HG03135 (cell line): ENCODE measurements around the gene DTNBP1.

Source experiments
- ATAC-seq: cut with Tn5 transposase; IDR thresholded peaks from one replicate; pipeline ENCODE4 v1.9.1; 2021; ENCODE audit warnings: mild to moderate bottlenecking, moderate library complexity; ENCODE audit not compliant: unreplicated experiment

DTNBP1 gene

GRCh38 chr6:15504581-15505350 is 158.1 kb downstream of the DTNBP1 start:
- ATAC-seq = no peak

DNA sequence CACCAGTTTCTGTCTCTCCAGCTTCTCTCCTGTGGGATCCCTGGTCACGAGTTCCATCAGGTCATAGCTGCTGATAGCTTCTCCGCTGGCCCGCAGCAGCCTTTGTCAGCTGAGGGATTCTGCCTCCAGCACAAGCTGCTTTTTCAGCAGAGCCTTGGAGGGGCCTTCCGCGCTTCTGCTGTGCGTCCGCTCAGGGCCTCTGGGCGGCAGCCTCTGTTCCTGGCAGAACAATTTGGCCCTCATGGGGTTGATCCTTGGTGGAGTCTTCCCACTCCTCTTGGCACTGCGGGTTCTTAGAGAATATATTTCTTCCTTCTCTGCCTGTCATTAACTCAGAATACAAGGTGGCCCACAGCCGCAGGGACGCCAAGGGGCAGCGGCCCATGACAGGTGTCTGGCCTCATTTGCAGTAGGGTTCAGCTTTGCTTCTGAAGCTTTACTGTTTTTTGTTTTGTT is 158.8 kb downstream of the DTNBP1 start:
- ATAC-seq = no peak

GRCh38 chr6:15503346-15503680 is 159.5 kb downstream of the DTNBP1 start:
- ATAC-seq = no peak

DNA sequence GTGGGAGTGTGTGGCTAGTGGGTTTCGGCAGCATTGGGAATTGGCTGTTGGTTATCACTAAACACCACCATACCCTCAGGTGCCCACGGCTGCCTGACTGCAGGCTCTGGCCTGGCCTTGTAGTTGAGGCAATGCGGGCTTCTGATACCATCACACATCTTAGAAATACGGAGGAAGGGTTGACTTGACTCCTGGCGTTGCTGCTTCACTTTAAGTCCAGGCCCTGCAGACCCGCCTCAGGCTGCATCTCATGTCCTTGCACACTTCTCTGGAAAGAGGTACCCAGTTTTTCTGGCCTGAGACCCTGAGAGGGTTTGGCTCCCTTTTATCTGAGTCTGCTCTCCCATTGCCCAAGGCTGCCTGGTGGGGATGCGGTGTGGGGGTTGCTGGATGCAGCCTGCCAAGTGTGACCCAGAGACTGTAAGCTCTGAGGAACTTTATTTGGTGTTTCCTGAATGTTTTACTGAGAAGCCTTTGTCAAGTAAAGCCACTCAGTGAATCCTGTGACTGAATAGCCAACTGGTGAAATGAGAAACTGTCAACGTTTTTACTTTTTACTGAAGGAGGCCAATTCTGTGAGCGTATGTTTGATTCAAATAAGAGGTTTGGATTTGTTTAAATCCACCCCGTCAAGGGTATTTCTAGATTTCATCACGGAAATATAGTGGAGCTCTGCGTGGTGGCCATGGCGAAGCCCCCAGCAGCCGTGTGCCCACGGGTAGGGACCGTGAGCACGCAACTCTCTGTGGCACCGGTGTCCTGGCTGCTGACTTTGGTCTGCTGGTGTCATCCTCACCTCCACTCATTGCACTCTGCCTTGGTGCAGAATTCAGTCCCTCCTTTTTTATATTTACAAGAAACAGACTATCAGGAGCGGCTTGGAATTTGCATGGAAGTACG is 160.1 kb downstream of the DTNBP1 start:
- ATAC-seq = no peak

- ATAC-seq = no peak
Measured at GRCh38 chr6:15501826-15502445, 160.9 kb downstream of the DTNBP1 start.

DNA sequence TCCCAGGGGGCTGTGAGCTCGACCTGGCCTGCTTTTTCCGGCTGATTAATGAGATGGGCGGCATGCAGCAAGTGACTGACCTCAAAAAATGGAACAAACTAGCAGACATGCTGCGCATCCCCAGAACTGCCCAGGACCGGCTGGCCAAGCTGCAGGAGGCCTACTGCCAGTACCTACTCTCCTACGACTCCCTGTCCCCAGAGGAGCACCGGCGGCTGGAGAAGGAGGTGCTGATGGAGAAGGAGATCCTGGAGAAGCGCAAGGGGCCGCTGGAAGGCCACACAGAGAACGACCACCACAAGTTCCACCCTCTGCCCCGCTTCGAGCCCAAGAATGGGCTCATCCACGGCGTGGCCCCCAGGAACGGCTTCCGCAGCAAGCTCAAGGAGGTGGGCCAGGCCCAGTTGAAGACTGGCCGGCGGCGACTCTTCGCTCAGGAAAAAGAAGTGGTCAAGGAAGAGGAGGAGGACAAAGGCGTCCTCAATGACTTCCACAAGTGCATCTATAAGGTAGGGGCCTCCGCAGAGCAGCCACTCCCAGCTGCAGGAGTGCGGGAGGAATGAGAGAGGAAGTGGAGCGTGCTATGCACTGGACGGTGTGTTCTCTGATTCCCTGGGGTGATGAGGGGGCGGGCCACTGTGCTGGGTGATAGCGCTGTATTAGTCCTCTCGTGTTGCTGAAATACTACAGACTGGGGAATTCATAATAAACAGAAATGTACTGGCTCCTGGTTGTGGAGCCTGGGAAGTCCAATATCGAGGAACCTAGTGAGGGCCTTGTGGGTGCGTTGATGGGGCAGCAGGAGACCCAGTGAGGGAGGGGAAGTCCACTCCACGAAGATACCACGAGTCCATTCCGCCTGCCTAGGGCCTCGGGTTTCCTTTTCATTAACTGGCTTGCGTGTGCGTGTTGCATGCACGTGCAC is 161.7 kb downstream of the DTNBP1 start:
- ATAC-seq = no peak

GRCh38 chr6:15500078-15500740 is 162.6 kb downstream of the DTNBP1 start:
- ATAC-seq = no peak

DNA sequence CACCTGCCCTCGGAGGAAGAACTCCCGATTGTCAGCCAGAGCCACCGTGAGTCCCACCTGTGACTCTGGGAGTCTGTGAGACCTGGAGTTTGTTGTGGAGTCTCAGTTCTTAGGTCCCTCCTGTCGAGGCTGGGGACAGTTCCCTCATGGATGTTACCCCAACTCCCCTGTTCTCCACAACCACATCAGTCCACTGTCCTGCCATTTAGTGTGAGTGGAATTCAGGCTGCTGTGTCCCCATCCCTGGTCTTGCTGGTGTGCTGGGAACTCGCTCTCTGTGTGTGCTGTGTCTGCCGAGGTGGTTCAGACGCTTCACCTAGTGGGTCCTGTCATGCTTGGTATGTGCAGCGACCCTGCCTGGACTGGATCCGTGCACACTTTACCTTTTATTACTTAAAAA is 163.2 kb downstream of the DTNBP1 start:
- no peak for ATAC-seq

- ATAC-seq = no peak
Measured at GRCh38 chr6:15499125-15499524, 163.7 kb downstream of the DTNBP1 start.

DNA sequence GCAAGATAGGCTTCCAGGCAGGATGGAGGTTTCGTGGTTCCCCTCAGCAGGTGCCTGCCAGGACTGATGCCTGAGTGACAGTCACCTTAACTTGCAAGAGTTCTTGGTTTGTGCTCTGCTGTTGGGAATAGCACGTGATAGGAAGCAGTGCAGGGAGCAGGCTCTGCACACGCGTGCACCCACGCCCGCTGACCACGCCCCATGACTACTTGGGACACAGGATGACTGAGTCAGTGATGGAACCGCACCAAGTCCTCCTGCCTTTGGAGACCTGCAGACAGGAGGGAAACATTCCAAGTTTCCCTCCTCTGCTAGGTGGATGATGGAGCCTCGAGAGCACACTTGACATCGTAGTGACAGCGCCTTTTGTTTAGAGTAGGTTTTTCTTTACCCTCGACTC is 164.2 kb downstream of the DTNBP1 start:
- no peak for ATAC-seq

DNA sequence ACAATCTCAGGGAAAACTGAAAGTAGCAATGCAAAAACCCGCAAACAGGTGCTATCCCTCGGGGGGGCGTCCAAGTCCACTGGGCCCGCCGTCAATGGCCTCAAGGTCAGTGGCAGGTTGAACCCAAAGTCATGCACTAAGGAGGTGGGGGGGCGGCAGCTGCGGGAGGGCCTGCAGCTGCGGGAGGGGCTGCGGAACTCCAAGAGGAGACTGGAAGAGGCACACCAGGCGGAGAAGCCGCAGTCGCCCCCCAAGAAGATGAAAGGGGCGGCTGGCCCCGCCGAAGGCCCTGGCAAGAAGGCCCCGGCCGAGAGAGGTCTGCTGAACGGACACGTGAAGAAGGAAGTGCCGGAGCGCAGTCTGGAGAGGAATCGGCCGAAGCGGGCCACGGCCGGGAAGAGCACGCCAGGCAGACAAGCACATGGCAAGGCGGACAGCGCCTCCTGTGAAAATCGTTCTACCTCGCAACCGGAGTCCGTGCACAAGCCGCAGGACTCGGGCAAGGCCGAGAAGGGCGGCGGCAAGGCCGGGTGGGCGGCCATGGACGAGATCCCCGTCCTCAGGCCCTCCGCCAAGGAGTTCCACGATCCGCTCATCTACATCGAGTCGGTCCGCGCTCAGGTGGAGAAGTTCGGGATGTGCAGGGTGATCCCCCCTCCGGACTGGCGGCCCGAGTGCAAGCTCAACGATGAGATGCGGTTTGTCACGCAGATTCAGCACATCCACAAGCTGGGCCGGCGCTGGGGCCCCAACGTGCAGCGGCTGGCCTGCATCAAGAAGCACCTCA is 166.3 kb downstream of the DTNBP1 start:
- ATAC-seq = no peak

GRCh38 chr6:15495375-15495901 is 167.4 kb downstream of the DTNBP1 start:
- ATAC-seq = no peak

DNA sequence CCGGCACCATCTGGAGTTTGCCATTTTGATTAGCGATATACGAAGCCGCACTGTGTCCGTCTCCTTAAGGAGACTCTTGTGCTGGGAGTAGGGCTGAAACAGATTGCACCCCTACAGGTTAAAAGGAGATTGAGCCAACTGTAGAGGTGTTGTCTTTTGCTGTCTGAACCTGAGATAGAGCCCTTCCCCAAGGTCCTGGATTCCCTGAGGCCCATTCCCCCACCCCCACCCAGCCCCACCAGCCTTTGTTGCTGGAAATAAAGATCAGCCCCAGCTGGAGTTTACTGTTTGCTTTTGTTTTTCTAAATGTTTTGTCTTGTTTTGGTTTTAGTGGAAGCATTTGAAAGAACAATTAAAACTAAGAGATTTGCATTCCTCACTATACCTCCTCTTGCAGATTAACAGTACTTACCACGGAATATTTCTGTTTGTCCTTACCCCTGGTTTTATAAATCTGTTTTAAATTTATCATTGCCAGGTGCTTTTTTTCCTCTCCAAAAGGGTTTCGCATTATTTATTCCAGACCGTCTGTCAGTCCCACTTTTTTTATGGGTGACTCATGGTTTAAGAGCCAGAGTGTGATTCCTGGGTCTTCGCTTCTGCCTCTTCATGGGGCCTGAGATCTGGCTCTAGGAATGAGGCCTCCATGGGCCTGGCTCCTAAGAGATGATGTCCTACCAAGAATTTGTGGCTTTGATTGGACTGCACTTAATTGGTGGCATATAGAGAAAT is 169.2 kb downstream of the DTNBP1 start:
- no peak for ATAC-seq

- no peak for ATAC-seq
Measured at GRCh38 chr6:15491986-15492269, 170.9 kb downstream of the DTNBP1 start.

GRCh38 chr6:15491255-15491985 is 171.4 kb downstream of the DTNBP1 start:
- no peak for ATAC-seq

- ATAC-seq = no peak
Measured at GRCh38 chr6:15490242-15491100, 172.4 kb downstream of the DTNBP1 start.
